HepG2 (cell line): ENCODE measurements around the gene STX7. TPM values are rescaled to one million over a fixed set of nuclear protein-coding genes. Genes with fewer than 3 reads are reported as not detected.
A peak's percentile ranks its signal among the peaks of the same experiment; 100 is the strongest.

Experiments used
- FUBP1 ChIP-seq: sonication (generic); formaldehyde crosslinking; IDR thresholded peaks from 2 replicates; pipeline ENCODE4 v1.5.1; 2020; ENCODE audit warnings: missing genetic modification reagents, mild to moderate bottlenecking, borderline replicate concordance
- MIXL1 ChIP-seq: IDR thresholded peaks from 2 replicates; pipeline ENCODE4 v1.6.1; 2016
- NFIB ChIP-seq: sonication (generic); formaldehyde crosslinking; IDR thresholded peaks from 2 replicates; pipeline ENCODE4 v1.9.0; 2021; ENCODE audit warnings: missing genetic modification reagents, mild to moderate bottlenecking, borderline replicate concordance
- NRL ChIP-seq: sonication (generic); formaldehyde crosslinking; IDR thresholded peaks from 2 replicates; pipeline ENCODE4 v1.5.0; 2020; ENCODE audit warnings: missing genetic modification reagents, mild to moderate bottlenecking, moderate library complexity, borderline replicate concordance
- STAG1 ChIP-seq: sonication (generic); formaldehyde crosslinking; IDR thresholded peaks from 2 replicates; pipeline ENCODE4 v1.4.0; 2020; ENCODE audit warnings: missing genetic modification reagents
- TRAFD1 ChIP-seq: sonication (generic); formaldehyde crosslinking; IDR thresholded peaks from 2 replicates; pipeline ENCODE4 v1.5.1; 2020; ENCODE audit warnings: missing genetic modification reagents, mild to moderate bottlenecking, borderline replicate concordance
- ZFP36 ChIP-seq: fragments of 150-350 bp; IDR thresholded peaks from 2 replicates; pipeline ENCODE4 v1.6.1; 2018; ENCODE audit warnings: borderline replicate concordance, low read length, low read depth; ENCODE audit not compliant: partially characterized antibody
- ZFP90 ChIP-seq: sonication (generic); formaldehyde crosslinking; IDR thresholded peaks from 2 replicates; pipeline ENCODE4 v1.8.0; 2022; ENCODE audit warnings: missing genetic modification reagents, mild to moderate bottlenecking, inconsistent platforms, borderline replicate concordance
- ZNF281 ChIP-seq: sonication (generic); formaldehyde crosslinking; IDR thresholded peaks from 2 replicates; pipeline ENCODE4 v1.4.0; 2020; ENCODE audit warnings: missing genetic modification reagents, borderline replicate concordance
- ZNF512B ChIP-seq: sonication (generic); formaldehyde crosslinking; IDR thresholded peaks from 2 replicates; pipeline ENCODE4 v1.5.1; 2020; ENCODE audit warnings: missing genetic modification reagents, mild to moderate bottlenecking, borderline replicate concordance
- ZNF530 ChIP-seq: sonication (generic); formaldehyde crosslinking; IDR thresholded peaks from 2 replicates; pipeline ENCODE4 v1.5.0; 2020; ENCODE audit warnings: low read depth, mild to moderate bottlenecking, missing genetic modification reagents
- ZNF562 ChIP-seq: sonication (generic); formaldehyde crosslinking; IDR thresholded peaks from 2 replicates; pipeline ENCODE4 v1.8.0; 2022; ENCODE audit warnings: missing genetic modification reagents, borderline replicate concordance
- ZSCAN9 ChIP-seq: IDR thresholded peaks from 2 replicates; pipeline ENCODE4 v1.6.1; 2016; ENCODE audit warnings: borderline replicate concordance
- polyA plus RNA-seq, 8 experiments: library from polyadenylated mRNA; depleted of rRNA in 3 of 8; stranded (reverse) in 7 of 8; unstranded in 1 of 8; fragments of >200 nt; fragmentation: Illumina TruSeq in 4 of 8; extraction: Trizol in 4 of 8; gene quantifications; 2 replicates each; pipeline versions ENCODE4 v1.2.1 to v1.2.3, GENCODE V29; 2011 to 2016; ENCODE audit warnings: low read depth in 4 of 8, missing spikeins in 1 of 8, mixed read lengths in 1 of 8; ENCODE audit not compliant: insufficient read depth in 1 of 8
- total RNA-seq, 5 experiments: library from RNA; depleted of rRNA; stranded (reverse); fragments of >200 nt; fragmentation: Illumina TruSeq; extraction: Trizol; gene quantifications; 2 replicates each; pipeline ENCODE4 v1.2.3, GENCODE V29; 2016; ENCODE audit warnings: low read depth in 1 of 5
- TF ChIP-seq, protein P1 (sequence below): sonication (generic); formaldehyde crosslinking; IDR thresholded peaks from 2 replicates; pipeline ENCODE4 v1.4.0; 2020; ENCODE audit warnings: missing genetic modification reagents
- TF ChIP-seq, protein P2 (sequence below): sonication (generic); formaldehyde crosslinking; IDR thresholded peaks from 2 replicates; pipeline ENCODE4 v1.4.0; 2020; ENCODE audit warnings: mild to moderate bottlenecking, low read depth, missing genetic modification reagents

STX7 gene
- total and polyA plus RNA-seq, 2 of the 13 experiments (the other 11 are each of a cell fraction or from before 2014, with no cell fraction given): 28.0 to 34.7 TPM

- TF ChIP-seq ZNF281 (CRISPR knock-in tag) (no peak), TRAFD1 (CRISPR knock-in tag) (no peak), ZNF530 (CRISPR knock-in tag) (no peak), ZNF562 (CRISPR knock-in tag) (no peak), STAG1 (CRISPR knock-in tag) (peak; percentile 83), ZSCAN9 (CRISPR knock-in tag) (no peak), ZFP36 (no peak), NRL (CRISPR knock-in tag) (no peak), NFIB (no peak), MIXL1 (CRISPR knock-in tag) (peak; percentile 36; the same call in 1 of the 2 replicates), ZFP90 (CRISPR knock-in tag) (no peak), ZNF512B (CRISPR knock-in tag) (0 out of 2 replicates have a peak, but pooled peaks have one; percentile 53), FUBP1 (no peak)
- TF ChIP-seq, protein P1, sequence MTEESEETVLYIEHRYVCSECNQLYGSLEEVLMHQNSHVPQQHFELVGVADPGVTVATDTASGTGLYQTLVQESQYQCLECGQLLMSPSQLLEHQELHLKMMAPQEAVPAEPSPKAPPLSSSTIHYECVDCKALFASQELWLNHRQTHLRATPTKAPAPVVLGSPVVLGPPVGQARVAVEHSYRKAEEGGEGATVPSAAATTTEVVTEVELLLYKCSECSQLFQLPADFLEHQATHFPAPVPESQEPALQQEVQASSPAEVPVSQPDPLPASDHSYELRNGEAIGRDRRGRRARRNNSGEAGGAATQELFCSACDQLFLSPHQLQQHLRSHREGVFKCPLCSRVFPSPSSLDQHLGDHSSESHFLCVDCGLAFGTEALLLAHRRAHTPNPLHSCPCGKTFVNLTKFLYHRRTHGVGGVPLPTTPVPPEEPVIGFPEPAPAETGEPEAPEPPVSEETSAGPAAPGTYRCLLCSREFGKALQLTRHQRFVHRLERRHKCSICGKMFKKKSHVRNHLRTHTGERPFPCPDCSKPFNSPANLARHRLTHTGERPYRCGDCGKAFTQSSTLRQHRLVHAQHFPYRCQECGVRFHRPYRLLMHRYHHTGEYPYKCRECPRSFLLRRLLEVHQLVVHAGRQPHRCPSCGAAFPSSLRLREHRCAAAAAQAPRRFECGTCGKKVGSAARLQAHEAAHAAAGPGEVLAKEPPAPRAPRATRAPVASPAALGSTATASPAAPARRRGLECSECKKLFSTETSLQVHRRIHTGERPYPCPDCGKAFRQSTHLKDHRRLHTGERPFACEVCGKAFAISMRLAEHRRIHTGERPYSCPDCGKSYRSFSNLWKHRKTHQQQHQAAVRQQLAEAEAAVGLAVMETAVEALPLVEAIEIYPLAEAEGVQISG (CRISPR knock-in tag): no peak
- TF ChIP-seq, protein P2, sequence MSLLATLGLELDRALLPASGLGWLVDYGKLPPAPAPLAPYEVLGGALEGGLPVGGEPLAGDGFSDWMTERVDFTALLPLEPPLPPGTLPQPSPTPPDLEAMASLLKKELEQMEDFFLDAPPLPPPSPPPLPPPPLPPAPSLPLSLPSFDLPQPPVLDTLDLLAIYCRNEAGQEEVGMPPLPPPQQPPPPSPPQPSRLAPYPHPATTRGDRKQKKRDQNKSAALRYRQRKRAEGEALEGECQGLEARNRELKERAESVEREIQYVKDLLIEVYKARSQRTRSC: no peak
These were observed 17.5 kb upstream of the STX7 start (continued) for GRCh38 chr6:132530293-132530974.
